ENCODE results near the gene NAIF1.
"Not testable (repeated sequence)": the region's sequence is repeated elsewhere in the genome, so short reads cannot be mapped to it uniquely, and the experiment has no call there.

Gene NAIF1

GRCh38 chr9:128084746-128085145 lies 17.6 kb upstream of the NAIF1 start:
- DNase-seq: no peak

GRCh38 chr9:128082151-128082550 lies 15.0 kb upstream of the NAIF1 start:
- no peak for DNase-seq

- DNase-seq: no peak
These were observed 13.9 kb upstream of the NAIF1 start for GRCh38 chr9:128081056-128081455.

- DNase-seq: no peak
These were observed 13.1 kb upstream of the NAIF1 start for GRCh38 chr9:128080206-128080605.

GRCh38 chr9:128078504-128079434 lies 11.6 kb upstream of the NAIF1 start:
- DNase-seq: no peak

GRCh38 chr9:128077847-128078503 lies 10.9 kb upstream of the NAIF1 start:
- no peak for DNase-seq

- DNase-seq: no peak
These were observed 6.2 kb upstream of the NAIF1 start for GRCh38 chr9:128073253-128073886.

GRCh38 chr9:128072144-128073021 lies 5.3 kb upstream of the NAIF1 start:
- DNase-seq: peak; percentile 31 to 62 (median 44)

GRCh38 chr9:128071475-128071874 lies 4.4 kb upstream of the NAIF1 start:
- not testable (repeated sequence) for DNase-seq

- no peak for DNase-seq
These were observed 3.8 kb upstream of the NAIF1 start for GRCh38 chr9:128070874-128071273.

GRCh38 chr9:128068386-128069205 lies 1.5 kb upstream of the NAIF1 start:
- DNase-seq: peak; percentile 26 to 48 (median 34)

GRCh38 chr9:128067645-128068385 lies 695 bp upstream of the NAIF1 start, which contains the start of gene SLC25A25:
Gene SLC25A25, plus strand, starts transcription at chr9:128068232. Its CDS starts 88 bp downstream, at chr9:128068320.
- peak; percentile 100 for DNase-seq

GRCh38 chr9:128065907-128066712 lies 1.0 kb downstream of the NAIF1 start:
- DNase-seq: no peak

- DNase-seq: no peak
These were observed 4.0 kb downstream of the NAIF1 start for GRCh38 chr9:128062846-128063831.

- DNase-seq: no peak
These were observed 4.8 kb downstream of the NAIF1 start for GRCh38 chr9:128062279-128062678.

GRCh38 chr9:128061275-128061960 lies 5.7 kb downstream of the NAIF1 start:
- no peak for DNase-seq

GRCh38 chr9:128059365-128059983 lies 7.6 kb downstream of the NAIF1 start:
- no peak for DNase-seq
